GM19193 (cell line): ENCODE measurements around the gene FLOT2.

Experiments
- POLR2A ChIP-seq: IDR thresholded peaks from 4 replicates; pipeline ENCODE4 v1.6.1; 2011; ENCODE audit not compliant: insufficient read depth, insufficient read length; ENCODE audit errors: extremely low read depth

Gene FLOT2

DNA sequence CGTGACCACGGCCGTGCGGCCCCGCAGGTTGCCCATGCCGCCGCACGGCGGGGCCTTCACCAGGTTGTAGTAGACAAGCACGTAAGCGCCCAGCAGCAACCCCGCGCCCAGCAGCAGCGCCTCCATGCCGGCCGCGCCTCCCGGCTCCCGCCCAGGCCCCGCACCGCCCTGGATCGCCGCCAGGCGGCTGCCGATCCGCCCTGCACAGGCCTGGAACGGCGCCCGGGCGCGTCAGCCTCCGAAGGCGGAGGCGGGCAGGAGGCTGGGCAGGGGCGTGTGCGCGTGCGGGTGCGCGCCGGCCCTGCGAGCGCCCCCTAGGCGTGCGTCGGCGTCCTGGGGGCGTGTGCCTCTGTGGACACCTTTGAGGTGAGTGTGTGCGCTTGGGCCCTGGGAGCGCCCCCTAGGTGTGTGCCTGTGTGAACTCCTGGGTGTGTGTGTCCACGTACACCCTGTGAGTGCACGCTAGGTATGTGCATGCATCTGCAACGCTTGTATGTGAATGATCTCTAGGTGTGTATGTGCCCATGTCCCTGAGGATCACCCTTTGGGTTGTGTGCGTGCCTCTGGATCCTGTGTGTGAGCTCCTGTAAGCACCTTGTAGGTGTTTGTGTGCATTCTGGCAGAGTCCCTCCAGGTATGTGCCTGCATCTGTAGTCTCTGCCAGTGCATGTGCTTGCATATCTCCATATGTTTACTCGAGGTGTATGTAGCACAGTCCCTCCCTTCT, 5.4 kb upstream of the FLOT2 start, which contains the start of gene DHRS13:
TSS of gene DHRS13 (minus strand) at position 261 of the 727 bp plus-strand sequence. CDS start at position 126, 135 bp downstream.
- no peak for TF ChIP-seq POLR2A

DNA sequence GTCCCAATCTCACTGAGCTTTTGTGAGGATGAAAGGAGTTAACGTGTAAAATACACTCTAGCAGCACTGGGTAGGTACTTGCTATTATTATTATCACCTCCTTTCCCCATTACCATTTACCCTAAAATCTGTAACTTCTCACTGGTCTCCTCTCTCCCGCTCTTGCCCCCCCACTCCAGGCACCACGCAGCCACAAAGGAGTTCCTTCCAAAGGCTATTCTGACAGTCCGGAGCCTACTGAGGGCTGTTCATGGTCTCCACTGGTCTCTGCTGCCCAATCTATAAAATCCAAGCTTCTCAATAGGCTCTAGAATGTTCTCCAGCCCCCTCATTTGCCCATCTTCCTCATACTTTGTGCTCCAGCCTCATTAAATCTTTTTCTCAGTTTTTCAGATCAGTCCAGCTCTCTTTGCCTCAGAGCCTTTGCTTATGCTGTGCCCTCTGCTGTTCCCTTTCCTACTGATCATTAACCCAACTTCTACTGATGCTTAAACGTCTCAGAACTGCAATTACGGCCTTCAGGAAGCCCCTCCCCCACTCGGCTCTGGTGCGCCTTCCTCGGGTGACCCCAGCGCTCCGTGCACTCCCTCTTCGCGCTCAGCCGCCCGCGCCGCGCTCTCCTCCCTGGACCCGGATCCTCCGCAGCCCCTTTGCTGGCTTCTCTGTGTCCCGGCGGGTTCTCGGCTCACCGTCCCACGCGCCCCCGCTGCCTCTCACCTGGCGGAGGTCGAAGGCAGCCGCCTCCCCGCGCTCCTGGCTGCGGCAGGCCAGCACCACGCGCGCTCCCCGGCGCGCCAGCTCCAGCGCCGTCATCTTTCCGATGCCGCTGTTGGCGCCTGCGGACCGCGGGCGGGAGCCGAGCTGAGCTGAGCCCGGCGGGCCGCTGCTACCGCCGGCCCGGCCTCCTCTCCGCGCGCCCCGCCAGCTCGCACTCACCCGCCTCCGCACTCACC, 4.6 kb upstream of the FLOT2 start:
- TF ChIP-seq POLR2A: no peak

DNA sequence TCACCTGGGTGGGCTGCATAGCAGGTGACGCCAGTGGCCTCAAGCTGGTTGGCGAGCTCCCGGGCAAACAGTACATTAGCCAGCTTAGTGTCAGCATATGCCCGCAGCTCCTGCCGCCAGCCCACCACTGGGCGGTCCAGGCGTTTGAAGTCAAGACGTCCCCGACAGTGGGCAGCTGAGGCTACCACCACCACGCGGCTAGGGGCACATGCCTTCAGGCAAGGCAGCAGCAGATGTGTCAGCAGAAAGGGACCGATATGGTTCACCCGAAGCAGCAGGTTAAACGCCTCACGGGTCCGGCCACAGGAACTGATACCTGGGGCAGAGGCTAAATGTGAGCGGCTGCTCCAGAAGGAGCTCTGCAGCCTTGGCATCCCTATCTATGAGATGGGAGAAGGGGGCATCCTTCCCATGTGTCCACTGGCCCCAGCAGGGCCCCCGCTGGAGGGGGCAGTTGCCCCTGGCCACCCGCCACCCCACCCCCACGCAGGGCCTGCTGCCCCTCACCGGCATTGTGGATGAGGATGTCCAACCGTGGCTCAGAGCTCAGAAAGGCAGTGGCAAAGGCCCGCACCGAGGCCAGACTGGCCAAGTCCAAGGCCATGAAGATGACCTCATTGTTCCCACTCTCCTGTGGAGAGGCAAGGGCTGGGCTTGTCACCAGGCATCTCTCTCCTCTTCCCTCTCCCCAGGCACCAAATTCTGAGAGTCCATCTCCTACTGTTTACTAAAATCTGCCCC, 3.6 kb upstream of the FLOT2 start:
- no peak for TF ChIP-seq POLR2A

DNA sequence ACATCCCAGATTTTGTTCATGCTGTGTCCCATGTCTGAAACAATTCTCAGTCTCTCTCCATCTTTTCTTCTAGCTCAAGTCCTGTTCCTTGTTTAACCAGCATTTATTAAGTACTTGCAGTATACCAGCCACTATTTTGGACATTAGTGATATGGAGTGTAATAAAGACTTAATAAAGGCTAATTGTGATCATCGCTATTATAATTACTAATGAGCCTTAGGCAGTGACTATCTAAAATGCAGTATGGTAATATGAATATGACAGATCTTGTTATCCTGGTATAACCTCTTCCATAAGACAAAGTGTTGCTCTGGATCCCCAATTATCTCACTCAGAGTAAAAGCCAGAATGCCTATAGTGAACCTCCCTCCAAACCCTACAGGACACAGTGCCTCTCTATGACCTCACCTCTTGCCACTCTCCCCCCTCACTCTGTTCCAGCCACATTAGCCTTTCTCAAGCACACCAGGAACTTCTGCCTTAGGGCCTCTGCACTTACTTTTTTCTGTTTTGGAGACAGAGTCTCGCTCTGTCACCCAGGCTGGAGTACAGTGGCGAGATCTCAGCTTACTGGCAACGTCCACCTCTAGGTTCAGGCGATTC, 1.8 kb upstream of the FLOT2 start:
- no peak for TF ChIP-seq POLR2A

DNA sequence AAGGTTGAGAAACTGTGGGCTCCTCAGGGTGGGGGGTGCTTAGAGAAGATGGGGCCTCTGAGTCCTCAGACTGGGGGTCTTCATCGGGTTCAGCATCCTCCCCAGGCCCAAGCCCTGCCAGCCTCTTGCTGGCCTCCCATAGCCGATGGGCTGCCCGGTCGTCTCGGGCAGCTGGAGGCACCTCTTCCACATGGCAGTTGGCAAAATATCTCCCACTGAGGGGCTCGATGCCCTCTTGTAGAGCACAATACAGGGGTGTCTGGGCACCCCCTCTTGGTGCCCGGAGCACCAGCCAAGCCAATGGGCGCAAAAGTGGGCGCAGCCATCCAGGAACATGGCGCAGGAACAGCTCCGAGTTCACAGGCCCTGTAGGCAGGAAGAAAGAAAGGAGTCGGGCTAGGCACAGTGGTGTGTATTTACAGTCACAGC, 1.0 kb upstream of the FLOT2 start:
- no peak for TF ChIP-seq POLR2A

DNA sequence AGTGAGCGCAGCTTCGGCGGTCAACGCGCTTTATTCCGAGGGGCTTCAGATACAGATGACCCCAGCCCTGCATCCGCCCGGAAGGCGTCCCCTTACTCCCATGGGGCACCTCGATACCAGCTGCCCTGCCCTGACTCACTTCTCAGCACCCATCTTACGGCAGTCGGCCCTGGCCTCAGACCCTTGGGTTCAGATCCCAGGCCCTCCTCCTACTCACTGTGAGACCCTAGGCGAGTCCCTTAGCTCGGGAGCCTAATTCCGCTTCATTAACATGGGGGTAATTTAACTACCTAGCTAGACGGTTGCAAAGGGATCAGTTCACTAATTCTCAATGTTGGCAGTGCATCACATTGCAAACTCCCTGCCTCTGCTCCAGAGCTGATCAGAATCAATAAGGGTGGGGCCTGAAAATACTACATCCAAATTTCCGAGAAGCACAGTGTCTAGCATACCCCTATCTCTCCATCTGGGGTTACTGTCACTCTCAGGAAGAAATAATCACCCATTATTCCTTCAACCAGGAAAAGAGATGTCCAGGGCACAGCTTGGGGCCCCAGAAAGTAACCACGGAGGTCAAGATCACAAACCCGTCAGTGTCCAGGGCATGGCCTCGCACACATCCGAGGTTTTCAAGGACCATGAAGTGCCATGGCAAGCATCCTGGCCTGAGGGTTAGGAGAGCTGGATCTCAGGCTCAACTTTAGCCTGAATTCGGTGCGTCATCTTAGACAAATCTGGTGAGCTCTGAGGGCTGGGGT, 415 bp upstream of the FLOT2 start:
- TF ChIP-seq POLR2A: no peak

DNA sequence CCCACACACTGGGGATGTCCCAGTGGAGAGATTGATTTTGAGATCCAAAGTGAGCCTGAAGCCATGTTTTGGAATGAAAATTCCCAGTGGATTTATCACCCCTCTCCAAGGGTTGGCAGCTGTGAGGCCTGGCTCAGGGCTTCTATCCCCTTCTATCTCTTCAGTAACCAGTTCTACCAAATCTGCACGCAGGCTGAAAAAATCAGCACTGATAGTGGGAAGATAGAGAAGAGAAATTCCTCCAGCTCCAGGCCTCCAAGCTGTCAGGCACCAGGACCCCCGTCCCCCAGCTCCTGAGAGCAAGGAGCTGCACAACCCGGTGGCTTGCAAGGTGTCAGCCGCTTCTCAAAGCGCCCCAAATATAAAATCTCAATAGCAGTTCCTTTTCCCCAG, 1.0 kb downstream of the FLOT2 start:
- no peak for TF ChIP-seq POLR2A

DNA sequence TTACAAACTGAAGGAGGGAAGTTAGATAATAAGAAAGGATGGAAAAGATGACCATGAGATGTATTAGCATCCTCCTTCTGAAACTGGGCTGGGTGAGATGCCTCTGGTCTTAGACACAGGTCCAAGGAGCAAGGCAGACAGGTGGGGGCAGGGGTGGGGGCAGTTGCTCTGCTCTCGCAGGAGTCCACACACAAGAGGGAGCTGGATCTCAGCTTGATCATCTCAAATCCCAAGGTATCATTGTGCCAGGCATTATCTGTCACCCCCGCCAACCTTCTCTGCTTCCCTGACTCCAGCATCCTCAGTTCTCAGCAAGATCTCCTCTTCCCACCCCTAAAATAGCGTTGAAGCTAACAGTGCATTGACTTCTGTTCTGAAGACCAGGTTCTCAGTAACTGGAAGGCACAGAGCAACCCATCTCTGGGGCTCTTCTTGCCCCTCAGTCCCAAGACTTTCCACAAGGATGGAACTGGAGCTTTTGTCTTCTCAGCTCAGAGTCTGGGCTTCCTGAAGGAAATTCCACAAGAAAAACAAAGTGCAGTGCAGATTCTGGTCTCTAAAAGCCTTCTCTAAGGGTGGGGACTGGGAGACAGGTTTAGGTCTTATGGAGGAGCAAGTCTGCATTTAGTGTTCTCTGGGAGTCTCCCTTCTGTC, 1.6 kb downstream of the FLOT2 start:
- no peak for TF ChIP-seq POLR2A

DNA sequence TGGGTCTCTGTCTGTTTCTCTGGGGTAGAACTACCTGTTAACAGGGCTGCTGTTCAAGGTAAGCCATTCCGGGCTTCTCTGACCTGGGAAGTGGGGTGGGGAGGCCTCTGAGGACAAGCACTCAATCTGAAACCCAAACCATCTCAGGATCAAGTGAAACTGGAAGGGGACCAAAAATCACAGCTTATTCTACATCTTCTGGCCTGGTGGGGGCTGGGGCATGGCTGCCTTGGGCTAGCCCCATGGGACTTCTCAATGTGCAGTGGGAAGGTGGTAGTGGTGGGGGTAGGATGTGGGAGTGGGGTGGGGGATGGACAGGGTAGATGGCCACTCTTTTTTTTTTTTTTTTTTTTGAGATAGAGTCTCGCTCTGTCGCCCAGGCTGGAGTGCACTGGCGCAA, 5.5 kb downstream of the FLOT2 start:
- no peak for TF ChIP-seq POLR2A

DNA sequence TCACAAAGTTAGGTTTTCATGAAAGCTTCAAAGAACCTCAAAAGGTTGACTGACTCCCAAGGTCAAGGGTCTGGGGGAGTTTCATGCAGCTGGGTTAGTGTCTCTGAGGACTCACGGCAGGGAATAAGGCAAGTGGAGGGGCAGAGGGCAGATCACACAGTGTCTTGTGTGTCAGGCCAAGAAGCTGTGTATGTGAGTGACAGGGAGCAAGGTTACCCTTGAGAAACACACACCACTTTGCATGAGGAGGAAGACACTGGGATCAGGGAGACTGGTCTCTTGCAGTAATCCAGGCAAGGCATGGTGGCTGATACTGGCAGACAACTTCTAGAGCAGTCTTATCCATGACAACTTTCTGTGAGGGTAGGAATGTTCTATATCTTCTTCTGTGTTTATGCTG, 6.3 kb downstream of the FLOT2 start:
- no peak for TF ChIP-seq POLR2A

DNA sequence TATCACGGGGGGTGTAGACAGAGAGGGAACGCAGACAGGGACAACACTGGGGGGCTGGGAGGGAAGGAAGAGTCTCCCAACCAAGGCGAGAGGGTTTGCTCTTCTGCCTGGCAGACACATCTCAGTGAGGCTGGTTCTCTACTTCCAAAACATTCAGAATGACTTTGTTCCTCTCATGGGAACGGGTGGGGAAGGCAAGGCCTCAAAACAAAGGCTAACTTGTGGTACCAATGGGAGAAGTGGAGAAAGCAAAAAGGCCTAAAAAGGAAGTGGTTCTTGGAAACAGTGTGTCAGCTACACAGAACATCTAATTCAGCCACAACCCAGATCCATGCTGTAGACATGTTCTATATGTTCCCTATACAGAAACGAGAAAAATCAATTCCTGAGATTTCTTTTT, 7.5 kb downstream of the FLOT2 start:
- TF ChIP-seq POLR2A: no peak

DNA sequence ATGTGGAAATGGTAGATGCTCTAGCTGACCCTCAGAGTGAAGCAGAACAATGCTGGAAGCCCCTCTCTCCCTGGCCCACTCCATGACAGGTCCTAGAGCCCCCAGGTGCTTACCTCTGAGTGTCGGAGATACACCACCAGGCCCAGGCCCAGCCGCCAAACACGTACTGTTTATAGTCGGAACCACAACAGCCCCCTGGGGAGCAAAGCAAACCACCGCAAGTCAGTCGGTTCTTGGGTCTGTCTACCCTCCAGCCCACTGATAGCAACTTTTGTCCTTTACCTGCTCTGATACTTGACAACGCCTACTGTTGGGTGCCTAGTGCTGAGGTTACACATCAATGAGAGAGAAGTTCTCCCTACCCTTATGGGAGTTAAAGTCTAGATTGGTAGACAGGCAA, 8.7 kb downstream of the FLOT2 start:
- no peak for TF ChIP-seq POLR2A

DNA sequence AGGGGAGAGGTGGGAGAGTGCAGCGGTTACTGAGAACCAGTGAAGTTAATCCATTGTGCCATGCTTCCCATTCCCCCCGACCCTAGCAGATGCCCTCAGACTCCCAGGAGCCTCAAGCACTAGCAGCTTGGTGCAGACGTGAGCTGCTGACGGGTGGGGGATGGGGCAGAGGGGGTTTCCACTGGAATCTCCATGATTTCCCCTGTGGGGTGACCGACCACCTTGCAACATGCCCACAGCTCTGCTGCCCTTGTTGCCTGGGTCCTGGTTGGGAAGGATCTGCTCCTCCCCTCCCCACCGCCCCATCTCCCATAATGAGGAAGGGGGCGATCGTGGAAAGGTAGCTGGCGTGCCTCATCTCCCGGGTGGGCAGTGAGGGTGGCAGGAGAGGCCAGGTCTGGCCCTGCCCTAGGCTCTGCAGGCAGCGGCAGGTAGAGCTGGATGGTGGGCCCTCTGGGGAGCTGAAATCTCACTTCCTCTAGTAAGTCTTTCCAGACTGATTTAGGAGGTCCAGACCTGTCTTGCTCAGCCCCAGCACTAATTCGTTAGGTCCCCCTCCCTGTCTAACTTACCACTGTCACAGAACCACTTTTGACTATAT, 9.6 kb downstream of the FLOT2 start:
- no peak for TF ChIP-seq POLR2A
